Prostate gland (tissue), 2 donors: ENCODE results near the gene SHISAL1.

ENCODE experiments used
- CTCF ChIP-seq, 4 experiments: fragments of 200-600 bp in 2 of 4; fragments of 450-650 bp in 2 of 4; sonication (generic) in 2 of 4; IDR thresholded peaks; 1 replicate in 3 of 4; 2 replicates in 1 of 4; pipeline ENCODE4 v1.5.1; 2016 to 2019; ENCODE audit warnings: antibody characterized with exemption in 4 of 4, mild to moderate bottlenecking in 2 of 4, moderate library complexity in 2 of 4
- POLR2A ChIP-seq: fragments of 450-650 bp; IDR thresholded peaks from one replicate; pipeline ENCODE4 v1.6.1; 2016; ENCODE audit warnings: antibody characterized with exemption, mild to moderate bottlenecking

DNA sequence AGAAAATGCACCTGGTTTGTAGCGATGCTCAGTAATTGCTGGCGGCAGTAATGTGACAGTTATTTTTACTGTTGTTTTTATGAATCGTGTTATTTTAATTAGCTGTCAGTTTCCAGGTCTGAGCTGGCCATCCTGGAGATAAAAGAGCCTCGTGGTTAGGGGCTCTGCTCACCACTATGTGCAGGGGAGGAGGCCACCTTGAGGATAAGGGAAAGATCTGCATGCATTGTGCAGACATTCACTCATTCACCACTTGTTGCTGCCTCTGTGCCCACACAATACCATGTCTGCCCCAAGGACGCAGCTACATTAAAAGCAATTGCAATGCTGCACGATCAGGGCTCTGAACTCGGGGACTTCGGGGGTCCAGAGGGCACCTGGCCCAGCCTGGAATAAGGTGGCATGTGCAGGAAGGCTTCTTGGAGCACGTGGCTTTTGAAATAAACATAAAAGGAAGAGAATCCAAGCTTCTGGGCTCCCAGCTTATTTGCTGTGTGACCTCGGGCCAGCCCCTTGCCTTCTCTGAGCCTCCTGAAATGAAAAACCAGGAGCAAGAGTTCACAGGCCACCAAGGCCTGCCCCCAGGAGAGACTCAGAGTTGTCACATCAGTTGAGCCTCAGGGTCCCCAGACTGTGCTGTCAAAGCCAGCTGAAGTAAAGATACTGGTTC lies 44.7 kb upstream of the SHISAL1 start:
- no peak for TF ChIP-seq CTCF (IDR thresholded peaks at IDR 0.05)
- TF ChIP-seq POLR2A = no peak
